Spleen (tissue), 11 donors: ENCODE measurements around the gene C12orf42. TPM values are rescaled to one million over a fixed set of nuclear protein-coding genes. Genes with fewer than 3 reads are reported as not detected.

Experiments used
- DNase-seq: peaks from one replicate; pipeline ENCODE4 v3.0.0-alpha.2; 2020
- H3K27ac ChIP-seq, 8 donors: fragments of 200-600 bp; sonication (generic) in 7 of 8; 1 replicate in 4 of 8; 2 replicates in 4 of 8; pipeline versions ENCODE4 v1.5.0 to v1.8.0; 2016 to 2021; ENCODE audit warnings: inconsistent platforms in 4 of 8, mild to moderate bottlenecking in 4 of 8, moderate library complexity in 1 of 8
- H3K27me3 ChIP-seq, 7 donors: fragments of 200-600 bp; sonication (generic) in 6 of 7; replicated peaks in 1 of 7; 1 replicate in 4 of 7; 2 replicates in 3 of 7; pipeline versions ENCODE4 v1.5.0 to v1.8.0; 2016 to 2021; ENCODE audit warnings: inconsistent platforms in 3 of 7, mild to moderate bottlenecking in 1 of 7
- H3K36me3 ChIP-seq, 6 donors: fragments of 200-600 bp; sonication (generic) in 5 of 6; 1 replicate in 4 of 6; 2 replicates in 2 of 6; pipeline versions ENCODE4 v1.5.0 to v1.8.0; 2016 to 2021; ENCODE audit warnings: inconsistent platforms in 2 of 6
- H3K4me1 ChIP-seq, 6 donors: fragments of 200-600 bp; sonication (generic) in 5 of 6; 1 replicate in 3 of 6; 2 replicates in 3 of 6; pipeline versions ENCODE4 v1.5.0 to v1.8.0; 2016 to 2021; ENCODE audit warnings: inconsistent platforms in 3 of 6
- H3K4me3 ChIP-seq, 8 donors: fragments of 200-600 bp; sonication (generic) in 7 of 8; 1 replicate in 4 of 8; 2 replicates in 4 of 8; pipeline versions ENCODE4 v1.5.0 to v1.8.0; 2016 to 2021; ENCODE audit warnings: inconsistent platforms in 4 of 8, mild to moderate bottlenecking in 4 of 8, moderate library complexity in 2 of 8
- H3K9me3 ChIP-seq, 8 donors: fragments of 200-600 bp; sonication (generic) in 7 of 8; 1 replicate in 4 of 8; 2 replicates in 4 of 8; pipeline versions ENCODE4 v1.5.0 to v1.8.0; 2016 to 2021; ENCODE audit warnings: inconsistent platforms in 4 of 8
- POLR2A ChIP-seq, 3 donors: fragments of 450-650 bp; IDR thresholded peaks; one replicate each; pipeline ENCODE4 v1.5.1; 2017; ENCODE audit warnings: antibody characterized with exemption in 3 of 3, mild to moderate bottlenecking in 1 of 3
- POLR2AphosphoS5 ChIP-seq, 3 donors: sonication (generic); formaldehyde crosslinking; IDR thresholded peaks; one replicate each; pipeline ENCODE4 v1.5.1; 2017; ENCODE audit warnings: antibody characterized with exemption in 3 of 3
- WGBS, 5 donors: extraction: QIAGEN DNeasy Blood & Tissue Kit in 3 of 5; methylation state at CpG; one replicate each; pipeline versions ENCODE4 v1.1.5 to v1.1.7; 2013 to 2018; 5-methylcytosine and 5-hydroxymethylcytosine counted together
- intact Hi-C: fragments of 100-400 bp; cut with DNase I; formaldehyde crosslinking; loops from one replicate; pipeline ENCODE4 v1.15.0; 2023; ENCODE audit warnings: low total_unique reads
- polyA plus RNA-seq, 3 donors: library from polyadenylated mRNA; stranded (reverse); fragments of 200-250 nt; gene quantifications; one replicate each; pipeline ENCODE4 v1.2.1, GENCODE V29; 2013
- total RNA-seq, 7 donors: library from RNA; depleted of rRNA in 3 of 7; stranded (reverse); fragments of >200 nt in 3 of 7; fragmentation: NEBNext Ultra II Directional in 4 of 7; extraction: Animal tissue kit (Norgen Biotek cat#: 25700) in 4 of 7; gene quantifications; one replicate each; pipeline versions ENCODE4 v1.1.0 to v1.2.1, GENCODE V29; 2016 to 2021
- TF ChIP-seq, protein P1 (sequence below), 11 experiments: fragments of 200-600 bp in 7 of 11; fragments of 450-650 bp in 4 of 11; sonication (generic) in 4 of 11; IDR thresholded peaks in 8 of 11; conservative IDR thresholded peaks in 3 of 11; 1 replicate in 7 of 11; 2 replicates in 4 of 11; pipeline versions ENCODE4 v1.4.0 to v1.8.0; 2016 to 2021; ENCODE audit warnings: antibody characterized with exemption in 11 of 11, inconsistent platforms in 4 of 11, mild to moderate bottlenecking in 1 of 11
- donor health status: healthy with polysubstance abuse.
- donor health status: DM: no; HTN: no; CAD: no; lungs with moderate emphysema.
- donor health status: DM: no; HTN: no; CAD: no.
- donor health status: Bipolar disorder and iron deficiency.
- donor health status: healthy.
- donor health status: DM: no; HTN: no; CAD: no.
- donor health status: DM: yes; HTN: yes; CAD: no.

The C12orf42 gene
- total and polyA plus RNA-seq, 10 donors, result 3.7 to 18.1 (median 11.9) TPM

DNA sequence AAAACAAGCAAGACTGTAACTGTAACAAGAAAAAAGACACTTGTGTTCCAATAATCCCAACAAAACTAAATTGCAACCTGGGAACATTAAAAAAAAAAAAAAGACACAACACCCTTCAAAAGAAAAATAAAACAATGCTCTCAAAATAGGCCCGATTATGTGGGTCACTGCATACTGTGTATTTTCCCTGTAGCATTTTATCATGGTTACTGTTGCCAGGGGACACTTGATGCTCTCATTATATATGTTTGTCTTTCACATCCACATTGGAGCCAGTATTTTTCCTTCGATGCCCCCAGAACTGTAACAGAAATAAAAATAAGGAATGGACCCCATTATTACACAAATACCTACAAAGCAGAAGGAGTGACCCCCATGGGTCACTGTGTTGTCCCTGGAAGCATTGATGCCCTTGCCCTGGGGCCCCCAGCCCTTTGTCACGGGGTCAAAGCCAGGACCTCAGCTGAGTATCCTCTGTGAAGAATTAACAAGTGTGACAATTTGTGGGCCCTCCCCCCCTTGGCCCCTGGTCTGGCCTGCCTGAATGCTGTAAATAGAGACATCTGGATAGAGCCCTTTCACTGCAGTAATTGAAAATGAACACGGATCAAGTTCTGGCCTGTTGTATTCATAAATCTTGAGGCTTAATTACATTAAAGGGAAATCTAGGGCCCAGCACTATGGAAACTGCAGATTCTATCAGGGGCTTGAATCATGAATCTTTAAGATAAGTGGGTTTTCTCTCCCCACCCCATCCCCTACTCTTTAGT, 72.8 kb downstream of the C12orf42 start:
- 59 to 67% (median 62%) methylated on average over 4 of the region's 4 CpGs for WGBS, 5 donors
- Histone ChIP-seq H3K4me3 (no peak overlapping the region), H3K36me3 (peaks cover 0 to 17% (median 0%) of the 10 kb centered on the region in 6 donors), H3K9me3 (peaks cover 0 to 15% (median 11%) of the 10 kb centered on the region in 8 donors), H3K27ac (no peak overlapping the region), H3K27me3 (no peaks in the 10 kb centered on the region), H3K4me1 (no peaks in the 10 kb centered on the region)
- TF ChIP-seq, protein P1, sequence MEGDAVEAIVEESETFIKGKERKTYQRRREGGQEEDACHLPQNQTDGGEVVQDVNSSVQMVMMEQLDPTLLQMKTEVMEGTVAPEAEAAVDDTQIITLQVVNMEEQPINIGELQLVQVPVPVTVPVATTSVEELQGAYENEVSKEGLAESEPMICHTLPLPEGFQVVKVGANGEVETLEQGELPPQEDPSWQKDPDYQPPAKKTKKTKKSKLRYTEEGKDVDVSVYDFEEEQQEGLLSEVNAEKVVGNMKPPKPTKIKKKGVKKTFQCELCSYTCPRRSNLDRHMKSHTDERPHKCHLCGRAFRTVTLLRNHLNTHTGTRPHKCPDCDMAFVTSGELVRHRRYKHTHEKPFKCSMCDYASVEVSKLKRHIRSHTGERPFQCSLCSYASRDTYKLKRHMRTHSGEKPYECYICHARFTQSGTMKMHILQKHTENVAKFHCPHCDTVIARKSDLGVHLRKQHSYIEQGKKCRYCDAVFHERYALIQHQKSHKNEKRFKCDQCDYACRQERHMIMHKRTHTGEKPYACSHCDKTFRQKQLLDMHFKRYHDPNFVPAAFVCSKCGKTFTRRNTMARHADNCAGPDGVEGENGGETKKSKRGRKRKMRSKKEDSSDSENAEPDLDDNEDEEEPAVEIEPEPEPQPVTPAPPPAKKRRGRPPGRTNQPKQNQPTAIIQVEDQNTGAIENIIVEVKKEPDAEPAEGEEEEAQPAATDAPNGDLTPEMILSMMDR (IDR thresholded peaks at IDR 0.05 in 8 of 11, conservative IDR thresholded peaks at IDR 0.05 in 3 of 11), result no peak
- TF ChIP-seq POLR2AphosphoS5 (IDR thresholded peaks at IDR 0.05), result no peak
- no peak for TF ChIP-seq POLR2A (IDR thresholded peaks at IDR 0.05)
- DNase-seq, result no peak
- intact Hi-C loops, result no loop called here

DNA sequence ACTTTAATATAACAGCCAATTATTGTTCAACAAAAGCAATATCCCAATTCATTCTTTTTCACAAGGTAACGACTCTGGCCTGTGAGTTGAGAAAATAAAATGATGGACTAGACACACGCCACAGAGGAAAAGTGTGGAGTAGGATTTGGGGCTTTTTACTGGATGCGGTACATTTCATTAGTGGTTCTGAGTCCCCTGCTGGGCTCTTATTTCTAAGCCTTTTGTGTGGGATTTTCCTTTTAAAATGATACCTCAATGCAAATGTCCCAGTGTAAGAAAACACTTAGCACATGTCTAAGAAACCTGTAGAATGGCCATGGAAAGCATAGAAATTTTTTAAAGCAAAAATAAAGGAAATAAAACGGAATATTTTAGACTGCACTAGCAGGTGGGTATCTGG, 73.4 kb downstream of the C12orf42 start:
- TF ChIP-seq, protein P1 (IDR thresholded peaks at IDR 0.05 in 8 of 11, conservative IDR thresholded peaks at IDR 0.05 in 3 of 11), result no peak
- no peak for TF ChIP-seq POLR2AphosphoS5 (IDR thresholded peaks at IDR 0.05)
- H3K27ac ChIP-seq, result no peak overlapping the region
- 68 to 80% (median 73%) methylated on average over 4 of the region's 4 CpGs for WGBS, 5 donors
- H3K9me3 ChIP-seq, result peaks cover 0 to 9% (median 6%) of the 10 kb centered on the region in 8 donors
- intact Hi-C loops, result no loop called here
- no peaks in the 10 kb centered on the region for H3K27me3 ChIP-seq
- peaks cover 0 to 17% (median 0%) of the 10 kb centered on the region in 6 donors for H3K36me3 ChIP-seq
- no peak overlapping the region for H3K4me3 ChIP-seq
- DNase-seq, result no peak
- no peaks in the 10 kb centered on the region for H3K4me1 ChIP-seq

DNA sequence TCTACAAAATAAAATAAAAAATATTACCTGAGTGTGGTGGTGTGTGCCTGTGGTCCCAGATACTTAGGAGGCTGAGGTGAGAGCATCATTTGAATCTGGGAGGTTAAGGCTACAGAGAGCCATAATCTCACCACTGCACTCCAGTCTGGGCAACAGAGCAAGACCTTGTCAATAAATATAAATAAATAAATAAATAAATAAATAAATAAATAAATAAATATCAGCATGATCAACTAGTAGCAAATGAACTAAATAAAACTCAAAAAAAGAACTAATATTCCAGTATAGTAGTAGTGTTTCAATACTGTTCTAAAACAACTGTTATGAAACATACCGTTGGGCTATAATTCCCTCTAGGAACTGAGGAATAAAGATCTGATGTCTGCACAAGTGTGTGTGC, 74.4 kb downstream of the C12orf42 start:
- Histone ChIP-seq H3K4me1 (no peaks in the 10 kb centered on the region), H3K4me3 (no peak overlapping the region), H3K27me3 (no peaks in the 10 kb centered on the region), H3K27ac (no peak overlapping the region), H3K36me3 (peaks cover 0 to 17% (median 0%) of the 10 kb centered on the region in 6 donors), H3K9me3 (peaks cover 0 to 6% (median 0%) of the 10 kb centered on the region in 8 donors)
- WGBS, 5 donors, result 91 to 97% (median 96%) methylated on average over 1 of the region's 1 CpG
- no peak for DNase-seq
- TF ChIP-seq POLR2AphosphoS5 (IDR thresholded peaks at IDR 0.05) (no peak), POLR2A (IDR thresholded peaks at IDR 0.05) (no peak)
- TF ChIP-seq, protein P1 (IDR thresholded peaks at IDR 0.05 in 8 of 11, conservative IDR thresholded peaks at IDR 0.05 in 3 of 11), result no peak
- intact Hi-C loops, result no loop called here

DNA sequence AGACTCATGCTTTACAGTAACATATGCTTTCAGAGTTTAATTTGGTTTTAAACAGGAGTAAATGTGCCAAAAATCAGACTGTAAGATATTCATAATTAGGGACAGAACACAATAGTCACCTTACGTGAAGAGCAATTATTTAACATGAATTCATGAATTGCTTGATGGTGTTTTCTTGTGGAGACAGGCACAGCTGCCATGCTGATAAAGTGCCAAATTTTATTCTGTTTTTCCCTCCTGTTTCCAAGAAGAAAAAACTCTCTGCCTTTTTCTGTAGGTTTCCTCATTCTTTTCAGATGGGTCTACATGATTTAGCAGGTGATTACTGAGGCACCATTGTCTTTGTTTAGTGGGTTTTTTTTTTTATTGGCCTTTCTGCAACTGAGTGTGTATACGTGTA, 80.1 kb downstream of the C12orf42 start:
- intact Hi-C loops, result no loop called here
- no peak overlapping the region for H3K4me3 ChIP-seq
- peaks cover 0 to 2% (median 0%) of the 10 kb centered on the region in 8 donors for H3K9me3 ChIP-seq
- TF ChIP-seq, protein P1 (IDR thresholded peaks at IDR 0.05 in 8 of 11, conservative IDR thresholded peaks at IDR 0.05 in 3 of 11), result no peak
- TF ChIP-seq POLR2A (IDR thresholded peaks at IDR 0.05), result no peak
- TF ChIP-seq POLR2AphosphoS5 (IDR thresholded peaks at IDR 0.05), result no peak
- H3K36me3 ChIP-seq, result peaks cover 0 to 3% (median 0%) of the 10 kb centered on the region in 6 donors
- H3K27ac ChIP-seq, result no peak overlapping the region
- no peaks in the 10 kb centered on the region for H3K27me3 ChIP-seq
- WGBS, 5 donors, result 72 to 94% (median 90%) methylated on average over 2 of the region's 2 CpGs
- H3K4me1 ChIP-seq, result no peaks in the 10 kb centered on the region
- no peak for DNase-seq
